Measurements from ENCODE around the gene FBXO31. TPM values are rescaled to one million over a fixed set of nuclear protein-coding genes. Genes with fewer than 3 reads are reported as not detected.
"Not testable (repeated sequence)": the region's sequence is repeated elsewhere in the genome, so short reads cannot be mapped to it uniquely, and the experiment has no call there.

The FBXO31 gene
- total and polyA plus RNA-seq, 10 of the 15 experiments (the other 5 are each of a cell fraction or from before 2014, with no cell fraction given): 0.19 to 33.1 (median 10.3) TPM

- Histone ChIP-seq H3K4me3 (no peak overlapping the region), H3K27me3 (replicated peaks in 1 of 2; ENCODE audit: control insufficient read depth in 2 of 2, insufficient read depth in 2 of 2, low read length in 1 of 2) (no peaks in the 10 kb centered on the region), H3K36me3 (ENCODE audit: control insufficient read depth in 2 of 2, insufficient read depth in 2 of 2, low read length in 1 of 2) (peaks cover 2 to 16% of the 10 kb centered on the region in 2 experiments; a peak in 3 of 4 replicates), H3K4me2 (ENCODE audit: control insufficient read depth, insufficient read depth) (no peak overlapping the region), H3K27ac (ENCODE audit: control insufficient read depth, insufficient read depth) (no peak overlapping the region), H4K20me1 (ENCODE audit: control insufficient read depth, insufficient read depth) (no peaks in the 10 kb centered on the region), H2AFZ (ENCODE audit: control insufficient read depth, low read depth, low read length) (no peak overlapping the region), H3K4me1 (ENCODE audit: control insufficient read depth, insufficient read depth, low read length) (peaks cover 4% of the 10 kb centered on the region; the same call in 1 of the 2 replicates), H3K9ac (ENCODE audit: control insufficient read depth, insufficient read depth, low read length) (no peak overlapping the region), H3K79me2 (ENCODE audit: control insufficient read depth, insufficient read depth, low read length) (no peaks in the 10 kb centered on the region), H3K9me3 (replicated peaks; ENCODE audit: control insufficient read depth, insufficient read depth, low read length) (no peaks in the 10 kb centered on the region)
- no TSS peak for BruUV-seq (replicated peaks)
- ATAC-seq (no peak), FAIRE-seq (no peak), DNase-seq (ENCODE audit: low read depth, low spot score) (no peak)
- SMC1A ChIA-PET (ENCODE audit: uncharacterized antibody, unreplicated experiment): no interaction called here
- CTCF ChIA-PET: interaction anchor here (0.5 kb wide), 1 partner anchor 1143 kb away, joined by 3 read pairs; no protein-coding TSS in a partner anchor
- in situ Hi-C loops (cut with MboI): no loop called here
- TF ChIP-seq CBFB (IDR thresholded peaks at IDR 0.05; ENCODE audit: low read depth) (no peak), PAX5 (IDR thresholded peaks at IDR 0.05; ENCODE audit: borderline replicate concordance, low read depth, low read length) (no peak), SPI1 (IDR thresholded peaks at IDR 0.05; ENCODE audit: borderline replicate concordance, insufficient read depth, low read depth, low read length) (no peak), HCFC1 (IDR thresholded peaks at IDR 0.05; ENCODE audit: low read length) (no peak), ZNF687 (IDR thresholded peaks at IDR 0.05) (no peak), SP1 (IDR thresholded peaks at IDR 0.05; ENCODE audit: low read depth, low read length) (no peak), CBX3 (IDR thresholded peaks at IDR 0.05; ENCODE audit: borderline replicate concordance, low read depth) (no peak), NFIC (IDR thresholded peaks at IDR 0.05; ENCODE audit: low read depth, low read length) (no peak)
- RAD21 ChIA-PET (ENCODE audit: unreplicated experiment): no interaction called here
- WGBS (ENCODE audit: insufficient coverage, insufficient replicate concordance, low lambda C conversion rate, missing lambda C conversion rate): over 99% methylated on average over 5 of the region's 5 CpGs
- POLR2A ChIA-PET: interaction anchor here (0.6 kb wide), 1 partner anchor 387 kb away, joined by 3 read pairs; no protein-coding TSS in a partner anchor
- intact Hi-C loops (cut with micrococcal nuclease; ENCODE audit: unreplicated experiment): no loop called here
Measured at GRCh38 chr16:87340198-87340597, 43.4 kb downstream of the FBXO31 start.

GRCh38 chr16:87339724-87340105, 43.9 kb downstream of the FBXO31 start:
- H3K4me1 ChIP-seq (ENCODE audit: control insufficient read depth, insufficient read depth, low read length); H3K9me3 ChIP-seq (replicated peaks; ENCODE audit: control insufficient read depth, insufficient read depth, low read length); POLR2A ChIA-PET; ATAC-seq; H4K20me1 ChIP-seq (ENCODE audit: control insufficient read depth, insufficient read depth); CTCF ChIA-PET; in situ Hi-C loops (cut with MboI); H2AFZ ChIP-seq (ENCODE audit: control insufficient read depth, low read depth, low read length); H3K27me3 ChIP-seq (replicated peaks in 1 of 2; ENCODE audit: control insufficient read depth in 2 of 2, insufficient read depth in 2 of 2, low read length in 1 of 2); H3K27ac ChIP-seq (ENCODE audit: control insufficient read depth, insufficient read depth); H3K9ac ChIP-seq (ENCODE audit: control insufficient read depth, insufficient read depth, low read length); RAD21 ChIA-PET (ENCODE audit: unreplicated experiment); SMC1A ChIA-PET (ENCODE audit: uncharacterized antibody, unreplicated experiment); H3K4me2 ChIP-seq (ENCODE audit: control insufficient read depth, insufficient read depth); H3K79me2 ChIP-seq (ENCODE audit: control insufficient read depth, insufficient read depth, low read length); intact Hi-C loops (cut with micrococcal nuclease; ENCODE audit: unreplicated experiment); FAIRE-seq; DNase-seq (ENCODE audit: low read depth, low spot score); H3K4me3 ChIP-seq; BruUV-seq (replicated peaks): not testable (repeated sequence)
- 93% methylated on average over 11 of the region's 11 CpGs for WGBS (ENCODE audit: insufficient coverage, insufficient replicate concordance, low lambda C conversion rate, missing lambda C conversion rate)
- peaks cover 2 to 20% of the 10 kb centered on the region in 2 experiments; a peak in 3 of 4 replicates for H3K36me3 ChIP-seq (ENCODE audit: control insufficient read depth in 2 of 2, insufficient read depth in 2 of 2, low read length in 1 of 2)
